NCI-H128 (cell line): ENCODE results near the gene ANGPT4.
"Not testable (repeated sequence)": the region's sequence is repeated elsewhere in the genome, so short reads cannot be mapped to it uniquely, and the experiment has no call there.

Source experiments
- DNase-seq: peaks from one replicate; lab custom pipeline; 2025; ENCODE audit not compliant: unreplicated experiment; lab: John Stamatoyannopoulos, UW

The ANGPT4 gene

GRCh38 chr20:906703-907270, 9.3 kb downstream of the ANGPT4 start:
- DNase-seq, result no peak

GRCh38 chr20:906001-906520, 10.1 kb downstream of the ANGPT4 start:
- DNase-seq, result no peak

GRCh38 chr20:905396-905961, 10.7 kb downstream of the ANGPT4 start:
- DNase-seq, result no peak

- DNase-seq, result no peak
These were observed 12.0 kb downstream of the ANGPT4 start for GRCh38 chr20:904039-904545.

- not testable (repeated sequence) for DNase-seq
These were observed 18.7 kb downstream of the ANGPT4 start for GRCh38 chr20:897436-897835.

DNA sequence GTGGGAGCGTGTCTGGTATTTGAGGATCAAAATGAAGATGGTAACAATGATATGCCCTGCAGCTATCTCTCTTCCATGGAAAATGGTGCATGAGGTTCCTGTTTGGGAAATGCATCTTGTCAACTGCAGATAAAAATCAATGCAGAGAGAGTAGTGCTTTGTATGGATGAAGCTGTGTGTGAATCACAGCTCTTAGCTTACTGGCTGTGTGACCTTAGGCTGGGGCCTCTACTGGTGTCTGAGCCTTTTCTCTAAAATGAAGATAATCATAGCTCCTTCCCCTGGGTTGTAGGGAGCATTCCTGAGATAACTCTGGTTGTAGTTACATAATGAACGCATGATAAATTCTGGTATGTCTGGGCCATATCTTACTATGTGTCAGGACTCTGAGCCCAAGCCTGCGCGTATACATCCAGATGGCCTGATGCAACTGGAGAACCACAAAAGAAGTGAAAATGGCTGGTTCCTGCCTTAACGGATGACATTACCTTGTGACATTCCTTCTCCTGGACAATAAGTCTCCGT, 19.6 kb downstream of the ANGPT4 start:
- no peak for DNase-seq

DNA sequence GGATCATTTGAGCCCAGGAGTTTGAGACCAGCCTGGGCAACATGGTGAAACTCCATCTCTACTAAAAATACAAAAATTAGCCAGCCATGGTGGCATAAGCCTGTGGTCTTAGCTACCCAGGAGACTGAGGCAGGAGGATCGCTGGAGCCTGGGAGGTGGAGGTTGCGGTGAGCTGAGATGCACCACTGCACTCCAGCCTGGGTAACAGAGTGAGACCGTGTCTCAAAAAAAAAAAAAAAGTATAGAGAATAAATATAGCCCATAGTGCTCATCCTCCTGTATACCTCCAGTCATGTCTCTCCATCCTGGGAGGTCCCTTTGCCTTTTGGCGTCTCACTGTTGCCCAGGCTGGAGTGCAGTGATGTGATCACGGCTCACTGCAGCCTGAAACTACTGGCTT, 23.8 kb downstream of the ANGPT4 start:
- DNase-seq, result not testable (repeated sequence)

GRCh38 chr20:891706-892080, 24.4 kb downstream of the ANGPT4 start:
- DNase-seq, result no peak

GRCh38 chr20:891058-891705, 25.0 kb downstream of the ANGPT4 start:
- DNase-seq, result no peak

- no peak for DNase-seq
These were observed 25.5 kb downstream of the ANGPT4 start for GRCh38 chr20:890666-891057.

GRCh38 chr20:889932-890463, 26.1 kb downstream of the ANGPT4 start:
- DNase-seq, result no peak

- no peak for DNase-seq
These were observed 27.0 kb downstream of the ANGPT4 start for GRCh38 chr20:889106-889505.

DNA sequence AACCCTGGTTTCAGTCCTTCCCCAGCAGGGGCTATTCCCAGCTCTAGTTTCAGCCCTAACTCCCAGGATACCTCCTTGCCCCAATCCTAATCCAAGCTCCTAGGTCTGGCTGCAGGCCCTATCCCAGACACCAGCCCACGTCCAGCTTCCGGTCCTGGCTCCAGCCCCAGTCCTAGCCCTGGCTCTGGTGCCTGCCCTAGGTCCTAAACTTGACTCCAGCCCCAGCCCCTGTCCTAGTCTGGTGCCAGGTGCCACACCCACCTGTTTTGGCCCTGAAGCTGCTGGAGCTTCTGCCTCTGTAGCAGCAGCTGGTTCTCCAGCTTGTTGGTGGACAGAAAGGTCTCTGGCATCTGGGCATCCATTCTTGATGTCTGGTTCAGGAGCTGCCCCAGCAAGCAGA, 28.1 kb downstream of the ANGPT4 start:
- DNase-seq, result no peak

- DNase-seq, result no peak
These were observed 29.0 kb downstream of the ANGPT4 start for GRCh38 chr20:887137-887536.

DNA sequence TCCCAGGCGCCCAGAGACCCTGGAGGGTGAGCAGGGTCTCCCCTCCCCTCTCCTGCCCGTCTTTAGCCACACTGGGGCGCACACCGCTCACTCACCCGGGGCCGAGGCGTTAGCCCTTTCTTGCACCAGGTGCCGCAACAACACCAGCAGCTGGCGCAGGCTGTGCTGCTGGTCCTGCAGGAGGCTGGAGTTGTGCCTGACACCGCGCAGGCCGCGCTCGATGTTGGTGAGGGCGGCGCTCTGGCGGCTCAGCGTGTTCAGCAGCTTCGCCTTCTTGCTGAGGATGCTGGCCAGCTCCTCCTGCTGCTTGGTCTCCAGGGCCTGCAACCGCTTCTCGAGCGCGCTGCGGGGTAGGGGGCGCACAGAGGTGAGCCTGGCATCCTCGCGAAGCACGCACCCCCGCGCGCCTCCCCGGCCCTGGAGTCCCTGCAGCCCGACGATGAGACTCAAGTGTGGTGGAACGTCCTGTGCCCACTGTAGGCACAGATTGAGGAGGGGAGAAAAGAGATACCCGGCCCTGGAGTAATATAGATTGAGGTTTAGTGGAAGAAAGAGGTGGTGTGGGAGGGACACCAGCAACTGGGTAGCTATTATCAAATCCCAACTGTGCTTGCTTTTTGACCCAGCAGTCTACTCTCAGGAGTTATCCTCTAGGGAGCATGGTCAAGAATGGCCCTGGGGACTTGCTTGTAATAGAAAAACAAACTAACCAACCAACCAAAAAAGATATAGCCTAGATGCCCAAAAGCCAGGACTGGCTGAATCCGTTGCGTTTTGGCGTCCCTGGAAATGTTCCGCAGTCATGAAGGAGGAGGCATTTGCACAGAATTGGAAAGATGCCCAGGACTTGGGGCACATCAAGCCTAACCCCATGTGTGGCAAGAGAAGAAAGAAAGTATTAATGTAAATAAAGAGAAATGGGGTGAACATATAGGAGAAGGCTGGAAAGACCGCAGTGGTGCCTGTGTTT, 30.9 kb downstream of the ANGPT4 start:
- DNase-seq, result no peak

DNA sequence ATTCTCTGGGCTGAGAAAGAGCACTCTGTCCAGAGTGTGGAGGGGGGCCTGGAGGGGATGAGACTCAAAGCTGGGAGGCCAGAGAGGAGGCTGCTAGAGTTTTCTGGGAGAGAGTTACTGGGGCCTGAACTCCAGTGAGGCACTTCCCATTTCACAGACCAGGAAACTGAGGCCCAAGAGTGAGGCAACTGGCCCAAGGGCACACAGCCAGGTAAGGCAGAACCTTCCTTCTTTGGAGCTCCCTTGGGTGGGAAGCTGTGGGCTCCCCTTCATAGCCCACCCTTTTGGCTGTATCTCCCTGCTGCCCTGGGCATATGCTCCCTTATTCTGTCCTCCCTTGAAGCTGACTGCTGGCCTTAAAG, 34.4 kb downstream of the ANGPT4 start:
- no peak for DNase-seq

- DNase-seq, result no peak
These were observed 34.9 kb downstream of the ANGPT4 start for GRCh38 chr20:881051-881782.

DNA sequence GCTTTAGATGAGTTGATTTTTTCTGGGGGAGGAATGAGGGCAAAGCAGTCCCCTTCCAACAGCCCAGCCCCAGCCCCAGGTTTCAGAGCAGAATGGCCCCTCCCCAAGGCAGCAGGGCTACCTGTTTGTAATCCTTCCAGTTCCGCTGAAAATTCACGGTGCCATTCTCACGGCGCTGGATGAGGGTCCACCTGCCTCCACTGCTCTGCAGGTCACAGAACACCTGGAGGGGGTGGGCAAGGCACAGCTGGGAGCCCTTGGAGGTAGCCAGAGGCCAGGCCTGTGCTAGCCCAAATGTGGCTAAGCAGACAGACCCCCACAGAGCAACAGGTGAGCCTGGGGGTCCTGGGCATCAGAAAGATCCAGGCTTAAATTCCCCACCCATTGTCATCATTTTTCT, 36.5 kb downstream of the ANGPT4 start:
- DNase-seq, result no peak

GRCh38 chr20:878511-879307, 37.4 kb downstream of the ANGPT4 start:
- DNase-seq, result no peak
